GM18507 (cell line): ENCODE results near the gene S100A5.

Experiments used
- DNase-seq: peaks from one replicate; pipeline ENCODE4 v3.0.0; 2011; ENCODE audit warnings: low read depth; ENCODE audit not compliant: insufficient read length; ENCODE audit errors: extremely low spot score
- FAIRE-seq: peaks from 2 replicates; lab custom pipeline; 2011; peaks lifted over from hg19 to GRCh38; lab: Jason Lieb, UNC

Gene S100A5

GRCh38 chr1:153515504-153516394 lies 25.0 kb downstream of the S100A5 start:
- no peak for FAIRE-seq
- no peak for DNase-seq

DNA sequence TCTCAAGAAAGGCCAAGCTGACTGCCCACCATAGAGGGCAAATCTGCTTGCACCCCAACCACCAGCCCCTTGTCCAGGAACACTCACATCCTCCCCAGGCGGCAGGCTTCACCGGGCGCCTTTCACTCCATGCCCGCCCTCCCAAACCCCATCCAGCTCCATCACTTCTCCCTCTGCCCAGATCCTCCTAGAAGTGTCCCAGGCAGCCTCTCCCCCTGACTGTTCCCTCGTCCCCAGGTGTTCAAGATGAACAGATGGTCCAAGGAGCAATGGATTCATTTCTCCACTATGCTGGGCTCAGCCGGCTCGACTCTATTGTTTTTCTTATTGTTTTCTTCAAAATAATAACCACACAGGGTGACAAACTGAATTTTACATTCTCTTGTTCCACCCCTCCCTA lies 27.1 kb downstream of the S100A5 start:
- no peak for DNase-seq
- no peak for FAIRE-seq

DNA sequence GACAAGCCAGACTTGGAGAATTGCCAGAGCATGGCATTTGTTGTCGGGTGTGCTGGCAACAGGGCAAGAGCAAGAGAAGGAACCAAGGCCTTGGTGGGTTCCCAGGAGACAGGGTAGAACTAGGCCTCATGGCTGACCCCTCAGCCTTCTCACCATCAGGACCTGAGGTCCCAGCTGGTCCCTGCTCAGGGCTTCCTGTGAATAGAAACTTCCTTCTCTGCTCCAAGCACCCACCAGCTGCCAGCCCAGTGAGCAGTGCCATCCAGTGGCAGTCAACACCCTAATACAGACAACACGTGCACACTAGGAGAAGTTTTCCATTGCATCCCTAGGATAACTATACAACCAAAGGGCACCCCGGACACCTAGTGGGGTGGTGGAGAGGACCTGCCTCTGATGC lies 27.7 kb downstream of the S100A5 start:
- no peak for DNase-seq
- no peak for FAIRE-seq

DNA sequence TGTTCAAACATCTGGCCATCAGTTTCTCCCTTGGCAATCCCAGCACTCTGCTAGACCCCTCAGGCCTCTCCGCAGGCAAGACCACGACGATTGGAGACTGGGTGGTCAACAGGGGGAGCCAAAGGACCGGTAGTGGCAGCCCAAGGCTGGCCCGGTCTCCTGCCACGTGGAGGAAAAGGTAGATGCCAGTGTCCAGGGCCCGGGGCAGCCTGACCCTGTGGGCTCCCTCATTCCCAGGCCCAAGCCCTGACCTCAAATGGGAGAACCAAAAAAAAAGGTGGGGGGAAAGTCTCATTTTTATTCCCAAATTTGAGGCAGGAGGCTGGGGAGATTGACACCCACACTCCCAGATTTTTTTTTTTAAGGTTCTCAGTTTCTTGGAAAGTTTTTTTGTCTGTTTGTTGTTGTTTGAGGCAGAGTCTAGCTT lies 29.7 kb downstream of the S100A5 start:
- peak; percentile 71 for DNase-seq
- FAIRE-seq = peak; percentile 76

DNA sequence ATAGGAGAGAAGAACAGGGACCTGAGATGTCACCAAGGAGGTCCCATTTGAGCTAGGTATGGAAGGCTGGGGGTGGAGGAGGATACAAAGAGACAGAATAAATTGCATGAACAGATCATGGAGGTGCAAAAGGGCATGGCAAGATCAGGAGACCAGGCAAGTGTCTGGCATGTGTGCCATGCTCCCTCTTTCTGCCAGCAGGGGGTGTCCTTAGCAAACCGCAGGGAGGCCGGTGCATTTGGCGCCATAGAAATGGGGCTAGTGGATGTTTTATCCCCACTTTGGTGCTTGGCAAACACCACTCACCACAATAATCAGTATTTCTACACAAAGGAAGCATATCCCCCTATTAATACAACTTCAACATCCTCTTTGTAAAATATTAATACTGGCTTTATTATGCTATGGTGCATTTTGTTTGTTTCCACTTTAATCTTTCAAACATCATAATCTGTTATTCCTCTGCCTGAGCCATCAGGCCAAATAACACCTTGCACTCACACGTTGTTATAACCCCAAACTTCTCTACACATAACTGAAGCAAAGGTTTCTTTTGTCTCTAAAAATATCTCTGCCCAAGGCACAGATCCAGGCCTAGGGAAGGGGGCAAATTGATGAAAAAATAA lies 30.9 kb downstream of the S100A5 start:
- DNase-seq (peak; percentile 30), FAIRE-seq (peak; percentile 79)

DNA sequence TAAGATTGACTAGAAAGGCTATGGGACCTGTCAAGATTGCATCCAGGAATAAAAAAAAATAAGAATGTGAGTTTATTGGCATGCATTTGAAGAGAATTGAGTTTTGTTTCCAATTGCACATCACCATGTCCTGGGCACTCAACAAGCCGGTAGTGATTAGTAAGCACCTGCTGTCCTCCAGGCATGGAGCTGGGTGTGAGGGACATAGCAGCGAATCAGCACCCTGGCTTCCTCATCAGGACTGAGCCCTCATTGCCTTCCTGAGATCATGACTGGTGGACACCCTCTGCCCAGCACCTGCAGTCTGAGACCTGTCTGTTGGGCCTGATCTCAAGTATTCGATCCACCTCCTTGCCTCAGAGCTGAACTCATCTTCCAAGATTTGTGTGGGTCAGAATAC lies 31.7 kb downstream of the S100A5 start:
- FAIRE-seq = no peak
- no peak for DNase-seq

GRCh38 chr1:153507926-153508583 lies 32.7 kb downstream of the S100A5 start:
- DNase-seq = no peak
- no peak for FAIRE-seq

DNA sequence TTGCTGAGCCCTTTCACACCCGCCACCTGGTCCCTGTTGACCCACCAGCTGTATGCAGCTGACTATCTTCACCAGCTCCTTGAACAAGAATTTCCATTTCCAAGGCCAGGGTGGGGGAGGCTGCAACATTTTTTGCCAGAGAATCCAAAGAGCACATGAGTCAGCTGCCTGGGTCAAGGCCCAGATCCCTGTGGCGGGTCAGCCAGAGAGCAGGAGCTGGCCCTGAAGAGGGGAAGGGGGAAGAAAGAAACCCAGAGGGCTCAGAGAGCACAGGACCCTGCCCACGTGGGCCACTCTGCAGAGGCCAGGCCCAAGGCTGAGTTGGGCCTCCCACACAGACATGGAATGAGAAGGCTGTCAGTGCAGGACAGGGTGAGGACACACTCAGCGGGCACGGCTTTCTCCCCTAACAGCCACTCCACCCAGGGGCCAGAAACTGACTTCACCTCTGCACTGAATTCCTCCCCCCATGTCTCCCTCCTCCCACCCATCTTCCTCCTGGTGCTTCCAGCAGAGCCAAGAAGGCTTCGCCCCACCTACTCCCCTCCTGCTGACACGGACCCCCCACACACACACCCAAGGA lies 33.8 kb downstream of the S100A5 start:
- FAIRE-seq (no peak), DNase-seq (no peak)

DNA sequence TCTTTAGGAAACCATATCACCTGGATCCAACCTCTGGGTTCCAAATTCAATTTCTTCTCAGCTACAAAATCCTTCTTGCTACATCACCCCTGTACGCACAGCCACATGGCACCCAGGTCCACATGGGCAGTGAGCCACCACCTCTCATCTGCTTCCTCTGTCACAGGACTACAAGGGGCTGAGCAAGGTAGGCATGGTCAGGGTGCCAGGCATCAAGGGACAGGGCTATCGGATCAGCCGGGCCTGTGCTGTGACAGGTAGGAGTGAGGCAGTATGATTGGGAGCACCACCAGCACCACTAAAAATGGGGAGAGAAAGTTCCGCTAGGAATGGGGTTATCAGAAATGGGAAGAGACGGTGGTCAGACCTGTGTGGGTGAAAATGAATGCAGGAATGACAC lies 34.3 kb downstream of the S100A5 start:
- FAIRE-seq (no peak), DNase-seq (no peak)

DNA sequence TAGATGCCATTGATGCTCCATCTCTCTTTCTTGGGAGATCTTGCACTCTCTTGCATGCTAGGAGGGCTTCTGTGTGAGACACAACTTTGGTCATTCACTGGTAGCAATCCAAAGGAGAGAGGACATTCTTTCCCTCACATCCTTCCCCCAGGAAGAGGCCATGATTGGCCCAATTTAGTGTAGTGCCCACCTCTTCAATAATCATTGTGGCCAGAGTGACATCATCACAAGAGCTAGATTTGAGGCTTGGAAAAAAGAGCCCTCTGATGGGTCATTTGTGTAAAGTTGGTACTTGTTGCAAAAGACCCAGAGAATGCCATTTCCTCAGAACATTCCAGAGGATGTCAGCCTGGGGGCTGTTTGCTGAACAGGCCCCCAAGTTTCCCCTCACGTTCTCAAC lies 35.2 kb downstream of the S100A5 start:
- DNase-seq = no peak
- no peak for FAIRE-seq

DNA sequence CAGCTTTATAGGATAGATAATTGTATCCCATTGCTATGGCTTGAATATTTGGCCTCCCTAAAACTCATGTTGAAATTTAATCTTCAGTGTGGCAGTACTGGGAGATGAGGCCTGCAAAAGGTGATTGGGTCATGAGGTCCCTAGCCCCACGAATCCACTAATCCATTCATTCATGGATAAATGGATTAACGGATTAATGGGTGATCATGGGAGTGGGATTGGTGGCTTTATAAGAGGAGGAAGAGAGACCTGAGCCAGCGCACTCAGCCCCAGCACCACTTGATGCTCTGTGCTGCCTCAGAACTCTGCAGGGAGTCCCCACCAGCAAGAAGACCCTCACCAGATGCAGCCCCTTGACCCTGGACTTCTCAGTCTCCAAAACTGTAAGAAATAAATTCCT lies 37.0 kb downstream of the S100A5 start:
- DNase-seq (no peak), FAIRE-seq (no peak)

DNA sequence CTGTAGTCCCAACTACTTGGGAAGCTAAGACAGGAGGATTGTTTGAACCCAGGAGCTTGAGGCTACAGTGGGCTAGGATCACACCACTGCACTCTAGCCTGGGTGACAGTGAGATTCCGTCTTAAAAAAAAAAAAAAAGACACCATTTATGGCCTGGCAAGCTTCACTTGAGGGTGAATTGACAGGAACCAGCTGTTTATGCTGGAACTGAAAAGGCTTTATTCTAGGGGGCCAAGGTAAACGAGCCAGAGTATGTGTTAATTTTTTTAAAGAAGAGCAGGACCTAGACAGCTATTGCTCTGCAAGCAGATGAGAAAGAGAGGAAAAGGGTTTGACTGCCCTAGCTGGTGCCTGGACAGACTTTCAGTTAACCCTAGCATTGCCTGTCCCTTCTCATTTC lies 42.0 kb downstream of the S100A5 start:
- FAIRE-seq (no peak), DNase-seq (no peak)

DNA sequence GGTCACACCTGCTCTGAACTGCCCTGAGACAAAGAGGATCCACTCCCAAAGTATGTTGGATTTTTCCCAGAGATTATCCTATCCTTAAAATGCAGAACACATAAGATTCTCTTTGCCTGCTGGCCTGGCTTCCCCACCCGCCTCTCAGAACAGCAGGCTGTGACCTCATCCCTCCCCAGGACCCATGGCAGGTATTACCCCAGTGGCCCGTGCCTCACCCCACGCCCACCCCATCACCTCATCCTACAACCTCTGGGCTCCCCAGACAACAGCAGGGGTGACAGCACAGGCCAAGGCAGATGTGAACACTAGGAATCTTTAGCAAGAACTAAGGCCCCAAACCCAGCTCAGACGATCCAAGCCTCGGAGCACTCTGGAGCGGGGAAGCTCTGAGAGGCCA lies 45.2 kb downstream of the S100A5 start:
- FAIRE-seq (no peak), DNase-seq (no peak)

DNA sequence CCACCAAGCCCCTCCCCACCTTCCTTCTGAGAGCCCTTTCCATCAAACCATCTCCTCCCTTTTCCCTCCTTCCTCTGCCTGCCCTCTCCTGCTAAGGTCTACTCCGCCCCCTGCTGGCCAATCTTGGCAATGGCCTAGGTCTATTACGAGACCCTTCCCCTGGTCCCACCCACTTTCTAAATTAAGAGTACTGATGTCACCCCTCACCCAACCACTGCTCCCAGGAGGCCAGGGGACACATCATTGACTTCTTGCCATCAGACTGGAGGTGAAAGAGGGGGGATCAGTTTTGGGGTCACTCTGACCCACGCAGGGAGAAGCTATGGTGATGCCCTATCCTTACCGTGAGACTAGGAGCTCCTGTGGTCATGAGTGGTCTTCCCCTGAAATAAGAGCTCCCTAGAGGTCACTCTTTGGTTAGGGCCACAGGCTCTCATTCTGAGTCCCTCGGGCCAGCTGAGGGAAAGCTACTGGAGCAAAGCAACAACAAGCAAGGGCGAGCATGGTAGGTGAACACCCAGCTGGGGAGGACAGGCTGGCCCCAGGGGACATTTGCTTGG lies 45.7 kb downstream of the S100A5 start:
- DNase-seq (no peak), FAIRE-seq (peak; percentile 80)

DNA sequence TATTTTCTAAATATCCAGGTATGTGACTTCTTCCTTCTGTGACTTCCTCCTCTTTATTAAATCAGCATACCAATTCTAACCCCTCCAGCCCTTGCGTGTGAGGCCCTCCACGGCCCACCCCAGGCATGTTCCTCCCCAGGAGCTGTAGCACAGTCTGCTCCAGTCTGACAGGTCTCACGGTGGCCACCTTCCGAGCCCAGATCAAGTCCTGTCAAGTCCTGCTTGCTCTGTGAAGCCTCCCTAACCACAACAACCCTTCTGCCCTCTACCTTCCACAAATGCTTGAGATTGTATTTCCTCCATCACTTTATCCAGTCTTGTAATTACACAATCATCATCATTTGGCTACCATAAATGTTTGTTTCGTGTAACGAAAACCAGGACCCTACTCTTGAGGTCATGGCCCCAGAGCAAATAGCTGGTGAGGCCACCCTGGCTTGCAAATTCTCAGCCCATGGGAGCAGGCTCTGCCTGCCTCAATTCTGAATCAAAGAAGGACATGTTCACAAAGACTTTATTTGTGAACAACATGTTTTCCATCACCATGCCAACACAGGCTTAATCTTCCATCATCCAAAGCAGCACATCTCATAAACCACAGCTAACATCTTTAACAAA lies 47.3 kb downstream of the S100A5 start:
- no peak for FAIRE-seq

GRCh38 chr1:153490272-153491051 lies 50.3 kb downstream of the S100A5 start:
- DNase-seq (no peak), FAIRE-seq (no peak)

More for the DNA sequence above, 47.3 kb downstream of the S100A5 start:
- no peak for DNase-seq

DNA sequence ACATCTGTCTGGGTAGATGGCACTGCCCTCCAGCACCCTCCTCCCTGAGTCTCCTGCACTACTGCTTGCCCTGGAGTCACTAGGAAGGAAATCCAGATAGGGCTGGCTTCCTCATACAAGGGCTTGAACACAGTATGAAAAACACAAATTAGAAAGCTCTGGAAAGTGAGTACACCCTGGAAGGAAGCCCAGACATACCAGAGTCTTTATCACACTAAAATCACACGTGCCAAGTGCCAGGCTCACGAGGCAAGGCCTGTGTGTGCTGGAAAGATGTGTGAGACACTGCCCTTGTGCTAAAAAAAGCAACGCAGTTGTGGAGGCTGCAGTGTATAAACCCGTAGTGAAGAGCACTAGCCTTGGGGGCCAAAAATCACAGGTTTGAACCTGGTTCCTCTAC lies 52.0 kb downstream of the S100A5 start:
- no peak for FAIRE-seq
- no peak for DNase-seq

DNA sequence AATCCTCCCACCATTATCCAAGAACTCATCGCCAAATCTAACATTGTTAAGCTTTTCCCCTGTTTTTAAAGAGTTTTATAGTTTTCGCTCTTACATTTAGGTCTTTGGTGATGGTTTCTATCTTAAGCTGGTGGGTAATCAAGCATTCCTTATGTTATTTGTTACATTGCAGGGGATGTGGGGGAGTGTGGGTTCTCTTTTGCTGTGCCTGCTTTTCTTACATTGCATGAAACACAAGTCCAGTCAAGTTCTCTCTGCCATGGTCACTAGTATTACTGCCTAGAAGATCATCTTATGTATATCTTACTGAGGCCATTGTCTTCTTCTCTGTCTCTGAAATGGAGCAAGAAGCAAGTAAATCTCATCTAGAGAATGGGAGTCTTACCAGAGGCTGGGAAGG lies 53.0 kb downstream of the S100A5 start:
- FAIRE-seq (no peak), DNase-seq (no peak)
